Peyer's patch (tissue), 4 donors: ENCODE data around the gene LCN10. TPM values are rescaled to one million over a fixed set of nuclear protein-coding genes. Genes with fewer than 3 reads are reported as not detected.

ENCODE experiments used
- DNase-seq, 3 donors: peaks; one replicate each; pipeline ENCODE4 v3.0.0-alpha.2; 2017 to 2019
- H3K27ac ChIP-seq, 4 donors: fragments of 200-600 bp; sonication (generic); one replicate each; pipeline ENCODE4 v1.5.1; 2016 to 2019
- H3K27me3 ChIP-seq, 2 donors: fragments of 200-600 bp; sonication (generic); one replicate each; pipeline ENCODE4 v1.5.1; 2019
- H3K36me3 ChIP-seq, 3 donors: fragments of 200-600 bp; sonication (generic); one replicate each; pipeline ENCODE4 v1.5.1; 2016 to 2019
- H3K4me1 ChIP-seq, 4 donors: fragments of 200-600 bp; sonication (generic); one replicate each; pipeline ENCODE4 v1.5.1; 2016 to 2019
- H3K4me3 ChIP-seq, 4 donors: fragments of 200-600 bp; sonication (generic); 1 replicate in 3 of 4; 2 replicates in 1 of 4; pipeline ENCODE4 v1.5.1; 2016 to 2019; ENCODE audit warnings: mild to moderate bottlenecking in 1 of 4
- H3K9me3 ChIP-seq, 4 donors: fragments of 200-600 bp; sonication (generic); one replicate each; pipeline ENCODE4 v1.5.1; 2016 to 2019; ENCODE audit warnings: mild to moderate bottlenecking in 1 of 4
- POLR2A ChIP-seq, 2 donors: fragments of 450-650 bp; IDR thresholded peaks; one replicate each; pipeline ENCODE4 v1.5.1; 2017; ENCODE audit warnings: antibody characterized with exemption in 2 of 2, mild to moderate bottlenecking in 2 of 2, moderate library complexity in 2 of 2
- total RNA-seq, 4 donors: library from RNA; depleted of rRNA; stranded (reverse); fragments of >200 nt; gene quantifications; one replicate each; pipeline ENCODE4 v1.1.0, GENCODE V29; 2016
- TF ChIP-seq, protein P1 (sequence below), 6 experiments: fragments of 450-650 bp in 4 of 6; fragments of 200-600 bp in 2 of 6; sonication (generic) in 1 of 6; IDR thresholded peaks; one replicate each; pipeline ENCODE4 v1.5.1; 2017 to 2019; ENCODE audit warnings: antibody characterized with exemption in 6 of 6, mild to moderate bottlenecking in 3 of 6, moderate library complexity in 1 of 6

Gene LCN10
- total RNA-seq, 4 donors from 2014 or later, result 1.1 to 28.1 (median 4.4) TPM

DNA sequence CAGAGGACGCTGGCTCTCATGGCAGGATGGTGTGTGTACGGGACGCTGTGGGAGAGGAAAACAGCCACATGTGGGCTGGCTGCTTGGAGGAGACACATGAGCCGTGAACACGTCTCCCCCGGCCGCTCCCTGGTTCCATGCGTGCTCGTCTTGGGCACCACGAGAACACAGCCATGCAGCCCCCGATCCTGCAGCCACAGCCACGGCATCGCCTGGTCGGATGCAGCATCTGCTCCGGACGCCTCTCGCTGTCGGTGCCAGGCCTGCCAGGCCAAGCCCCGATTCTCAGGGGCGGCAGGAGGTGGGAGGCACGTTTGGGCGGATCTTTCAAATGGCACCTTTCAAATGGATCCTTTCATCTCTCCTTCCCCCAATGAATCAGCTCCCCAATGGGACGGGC is 3.2 kb downstream of the LCN10 start:
- no peak overlapping the region for H3K27ac ChIP-seq
- TF ChIP-seq, protein P1, sequence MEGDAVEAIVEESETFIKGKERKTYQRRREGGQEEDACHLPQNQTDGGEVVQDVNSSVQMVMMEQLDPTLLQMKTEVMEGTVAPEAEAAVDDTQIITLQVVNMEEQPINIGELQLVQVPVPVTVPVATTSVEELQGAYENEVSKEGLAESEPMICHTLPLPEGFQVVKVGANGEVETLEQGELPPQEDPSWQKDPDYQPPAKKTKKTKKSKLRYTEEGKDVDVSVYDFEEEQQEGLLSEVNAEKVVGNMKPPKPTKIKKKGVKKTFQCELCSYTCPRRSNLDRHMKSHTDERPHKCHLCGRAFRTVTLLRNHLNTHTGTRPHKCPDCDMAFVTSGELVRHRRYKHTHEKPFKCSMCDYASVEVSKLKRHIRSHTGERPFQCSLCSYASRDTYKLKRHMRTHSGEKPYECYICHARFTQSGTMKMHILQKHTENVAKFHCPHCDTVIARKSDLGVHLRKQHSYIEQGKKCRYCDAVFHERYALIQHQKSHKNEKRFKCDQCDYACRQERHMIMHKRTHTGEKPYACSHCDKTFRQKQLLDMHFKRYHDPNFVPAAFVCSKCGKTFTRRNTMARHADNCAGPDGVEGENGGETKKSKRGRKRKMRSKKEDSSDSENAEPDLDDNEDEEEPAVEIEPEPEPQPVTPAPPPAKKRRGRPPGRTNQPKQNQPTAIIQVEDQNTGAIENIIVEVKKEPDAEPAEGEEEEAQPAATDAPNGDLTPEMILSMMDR (IDR thresholded peaks at IDR 0.05), result no peak
- no peak for TF ChIP-seq POLR2A (IDR thresholded peaks at IDR 0.05)
- peaks cover 0 to 19% (median 8%) of the 10 kb centered on the region in 4 donors for H3K4me1 ChIP-seq
- peaks cover 0 to 24% of the 10 kb centered on the region in 2 donors for H3K27me3 ChIP-seq
- DNase-seq, result no peak
- H3K36me3 ChIP-seq, result no peaks in the 10 kb centered on the region
- H3K9me3 ChIP-seq, result no peaks in the 10 kb centered on the region
- no peak overlapping the region for H3K4me3 ChIP-seq

DNA sequence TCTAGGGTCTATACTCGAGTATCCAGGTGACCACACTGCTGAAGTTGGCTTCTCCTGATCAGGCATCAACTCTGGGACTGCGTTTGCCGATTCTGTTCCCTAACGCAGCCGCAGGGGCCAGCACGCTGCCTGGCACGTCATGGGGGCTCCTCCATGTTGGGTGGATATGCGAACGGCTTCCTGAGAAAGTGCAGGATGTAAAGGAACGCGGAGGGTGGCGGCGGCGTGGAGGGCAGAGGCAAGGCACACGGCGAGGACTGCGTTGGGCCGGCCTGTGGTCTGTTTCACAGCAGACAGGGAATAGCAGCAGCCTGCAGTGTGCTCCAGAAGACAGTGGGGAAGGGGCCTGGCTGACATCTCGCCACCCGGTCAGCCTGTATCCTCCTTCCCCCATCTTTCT is 3.8 kb downstream of the LCN10 start:
- H3K27me3 ChIP-seq, result peaks cover 0 to 24% of the 10 kb centered on the region in 2 donors
- H3K27ac ChIP-seq, result no peak overlapping the region
- no peak for DNase-seq
- H3K36me3 ChIP-seq, result no peaks in the 10 kb centered on the region
- no peak overlapping the region for H3K4me3 ChIP-seq
- H3K9me3 ChIP-seq, result no peaks in the 10 kb centered on the region
- H3K4me1 ChIP-seq, result peaks cover 0 to 19% (median 8%) of the 10 kb centered on the region in 4 donors
- TF ChIP-seq, protein P1 (IDR thresholded peaks at IDR 0.05), result no peak
- no peak for TF ChIP-seq POLR2A (IDR thresholded peaks at IDR 0.05)

DNA sequence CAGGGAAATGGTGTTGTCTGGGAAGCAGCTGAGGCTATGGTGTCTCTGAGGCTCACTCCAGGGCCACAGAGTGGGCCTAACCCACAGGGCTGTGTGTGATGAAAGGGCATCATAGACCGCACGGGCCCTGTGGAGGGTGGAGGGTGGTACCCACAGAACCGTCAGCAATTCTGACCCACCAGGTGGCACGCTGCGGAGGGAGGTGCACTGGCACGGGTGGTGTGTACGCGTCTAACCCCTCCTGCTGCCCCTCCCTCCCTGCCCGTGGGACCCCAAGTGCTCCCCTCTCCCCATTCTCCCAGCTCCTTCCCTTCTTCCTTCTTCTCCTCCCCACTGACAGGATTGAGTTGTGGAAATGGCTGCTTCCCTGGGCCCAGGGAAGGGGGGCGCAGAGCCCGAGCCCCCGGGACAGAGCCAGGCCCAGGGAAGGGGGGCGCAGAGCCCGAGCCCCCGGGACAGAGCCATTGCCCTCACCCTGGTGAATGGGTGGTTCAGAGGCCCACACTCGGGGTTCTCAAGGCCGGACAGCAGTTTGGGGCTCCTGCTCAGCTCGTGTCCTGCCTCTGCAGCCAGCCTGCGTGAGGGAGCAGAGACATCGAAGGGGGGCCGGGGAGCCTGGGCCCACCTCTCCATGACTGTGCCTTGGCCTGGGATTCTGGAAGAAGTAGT is 6.8 kb downstream of the LCN10 start:
- DNase-seq, result no peak
- H3K4me1 ChIP-seq, result peaks cover 0 to 2% (median under 1%) of the 10 kb centered on the region in 4 donors
- TF ChIP-seq POLR2A (IDR thresholded peaks at IDR 0.05), result no peak
- TF ChIP-seq, protein P1 (IDR thresholded peaks at IDR 0.05), result no peak

DNA sequence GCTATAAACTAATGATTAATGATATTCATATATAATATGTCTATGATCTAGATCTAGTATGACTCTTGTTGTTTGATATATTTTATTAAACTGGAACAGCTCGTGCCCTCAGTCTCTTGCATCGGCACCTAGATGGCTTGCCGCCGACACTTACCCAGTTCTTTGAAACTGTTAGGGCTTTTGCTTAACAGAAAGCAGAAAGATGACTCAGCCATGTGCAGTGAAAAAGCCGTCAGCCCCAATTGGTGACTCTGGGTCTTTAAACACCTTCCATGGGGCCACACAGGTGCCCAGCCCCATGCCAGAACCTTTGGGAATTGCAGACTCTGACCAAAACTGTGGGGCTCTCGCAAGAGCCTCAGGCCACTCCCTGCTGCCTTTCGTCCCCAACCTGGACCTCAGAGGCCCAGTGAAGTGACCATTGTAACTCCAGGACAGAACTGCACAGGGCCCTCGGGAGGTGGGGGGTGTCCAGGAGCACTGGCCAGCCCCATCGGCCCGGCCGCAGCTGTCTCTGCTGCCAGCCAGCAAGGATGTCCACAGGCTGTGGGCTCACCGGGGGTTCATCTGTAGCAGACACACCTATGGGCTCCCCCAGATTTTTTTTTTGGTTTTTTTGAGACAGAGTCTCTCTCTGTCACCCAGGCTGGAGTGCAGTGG is 7.8 kb downstream of the LCN10 start:
- Histone ChIP-seq H3K4me3 (no peak overlapping the region), H3K27ac (no peak overlapping the region), H3K36me3 (no peaks in the 10 kb centered on the region), H3K9me3 (no peaks in the 10 kb centered on the region), H3K27me3 (no peaks in the 10 kb centered on the region), H3K4me1 (no peaks in the 10 kb centered on the region)
- TF ChIP-seq POLR2A (IDR thresholded peaks at IDR 0.05), result no peak
- TF ChIP-seq, protein P1 (IDR thresholded peaks at IDR 0.05), result no peak
- DNase-seq, result no peak

More for the DNA sequence above, 6.8 kb downstream of the LCN10 start:
- Histone ChIP-seq H3K27me3 (peaks cover 0 to 3% of the 10 kb centered on the region in 2 donors), H3K27ac (no peak overlapping the region), H3K36me3 (no peaks in the 10 kb centered on the region), H3K9me3 (no peaks in the 10 kb centered on the region), H3K4me3 (no peak overlapping the region)

DNA sequence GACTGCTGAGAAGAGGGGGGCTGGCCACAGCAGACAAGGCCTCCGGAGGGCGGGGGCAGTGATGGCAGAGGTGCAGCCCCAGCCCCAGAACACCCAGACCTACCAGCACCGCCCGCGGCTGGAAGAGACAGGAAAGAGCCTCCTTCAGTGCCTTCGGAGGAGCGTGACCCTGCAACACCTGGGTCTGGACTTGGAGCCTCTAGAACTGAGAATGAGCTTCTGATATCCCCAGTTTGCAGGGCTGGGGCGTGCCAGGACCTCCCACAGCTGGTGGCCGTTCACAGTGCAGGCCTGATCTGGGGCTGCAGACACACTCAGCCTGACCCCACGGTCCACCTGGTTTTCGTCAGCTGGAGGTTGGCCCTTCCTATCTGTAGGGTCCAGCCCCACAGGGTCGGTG is 9.1 kb downstream of the LCN10 start:
- Histone ChIP-seq H3K9me3 (no peaks in the 10 kb centered on the region), H3K4me3 (no peak overlapping the region), H3K36me3 (no peaks in the 10 kb centered on the region), H3K27me3 (no peaks in the 10 kb centered on the region), H3K27ac (no peak overlapping the region), H3K4me1 (peaks cover 0 to 7% (median 3%) of the 10 kb centered on the region in 4 donors)
- TF ChIP-seq, protein P1 (IDR thresholded peaks at IDR 0.05), result no peak
- TF ChIP-seq POLR2A (IDR thresholded peaks at IDR 0.05), result no peak
- no peak for DNase-seq
